ENCODE measurements around the gene ZNF791.
A peak's percentile ranks its signal among the peaks of the same experiment; 100 is the strongest.
"Not testable (repeated sequence)": the region's sequence is repeated elsewhere in the genome, so short reads cannot be mapped to it uniquely, and the experiment has no call there.

ZNF791 gene

GRCh38 chr19:12610540-12611360, at the start of gene ZNF791, which contains the start of gene ZNF490:
Gene ZNF791, plus strand, starts transcription at chr19:12610920. Its CDS starts 160 bp downstream, at chr19:12611080.
Gene ZNF490, minus strand, starts transcription at chr19:12610813. Its CDS starts 133 bp downstream, at chr19:12610680.
- DNase-seq (ENCODE audit: low spot score), result peak; percentile 99

GRCh38 chr19:12564016-12564664, 46.6 kb upstream of the ZNF791 start:
- DNase-seq (ENCODE audit: low spot score), result peak; percentile 91

- DNase-seq (ENCODE audit: low spot score), result not testable (repeated sequence)
Measured at GRCh38 chr19:12566380-12566779, 44.3 kb upstream of the ZNF791 start.

GRCh38 chr19:12567951-12568350, 42.8 kb upstream of the ZNF791 start:
- no peak for DNase-seq (ENCODE audit: low spot score)

- DNase-seq (ENCODE audit: low spot score), result no peak
Measured at GRCh38 chr19:12574036-12574435, 36.7 kb upstream of the ZNF791 start.

GRCh38 chr19:12578641-12579040, 32.1 kb upstream of the ZNF791 start:
- DNase-seq (ENCODE audit: low spot score), result no peak

- DNase-seq (ENCODE audit: low spot score), result peak; percentile 44
Measured at GRCh38 chr19:12580180-12580694, 30.5 kb upstream of the ZNF791 start.

- DNase-seq (ENCODE audit: low spot score), result no peak
Measured at GRCh38 chr19:12581100-12581499, 29.6 kb upstream of the ZNF791 start.

- no peak for DNase-seq (ENCODE audit: low spot score)
Measured at GRCh38 chr19:12596485-12596884, 14.2 kb upstream of the ZNF791 start.

GRCh38 chr19:12596927-12597548, 13.7 kb upstream of the ZNF791 start:
- DNase-seq (ENCODE audit: low spot score), result no peak

- no peak for DNase-seq (ENCODE audit: low spot score)
Measured at GRCh38 chr19:12597594-12597993, 13.1 kb upstream of the ZNF791 start.

- no peak for DNase-seq (ENCODE audit: low spot score)
Measured at GRCh38 chr19:12603714-12604113, 7.0 kb upstream of the ZNF791 start.

- no peak for DNase-seq (ENCODE audit: low spot score)
Measured at GRCh38 chr19:12606796-12607195, 3.9 kb upstream of the ZNF791 start.

- DNase-seq (ENCODE audit: low spot score), result no peak
Measured at GRCh38 chr19:12607631-12608030, 3.1 kb upstream of the ZNF791 start.

- DNase-seq (ENCODE audit: low spot score), result peak; percentile 84
Measured at GRCh38 chr19:12611361-12611699, 610 bp downstream of the ZNF791 start.

- no peak for DNase-seq (ENCODE audit: low spot score)
Measured at GRCh38 chr19:12617646-12618045, 6.9 kb downstream of the ZNF791 start.

GRCh38 chr19:12621253-12622024, 10.7 kb downstream of the ZNF791 start:
- not testable (repeated sequence) for DNase-seq (ENCODE audit: low spot score)

GRCh38 chr19:12623361-12624031, 12.8 kb downstream of the ZNF791 start:
- DNase-seq (ENCODE audit: low spot score), result no peak

GRCh38 chr19:12626958-12627357, 16.2 kb downstream of the ZNF791 start:
- DNase-seq (ENCODE audit: low spot score), result no peak

- DNase-seq (ENCODE audit: low spot score), result no peak
Measured at GRCh38 chr19:12628040-12629022, 17.6 kb downstream of the ZNF791 start.

Data from hepatic stellate cell (primary cell).